HG03175 (cell line): ENCODE results near the gene PJVK.
A peak's percentile ranks its signal among the peaks of the same experiment; 100 is the strongest.
"Not testable (repeated sequence)": the region's sequence is repeated elsewhere in the genome, so short reads cannot be mapped to it uniquely, and the experiment has no call there.

ENCODE experiments used
- ATAC-seq: cut with Tn5 transposase; IDR thresholded peaks from one replicate; pipeline ENCODE4 v1.9.1; 2021; ENCODE audit warnings: mild to moderate bottlenecking, moderate library complexity; ENCODE audit not compliant: unreplicated experiment

Gene PJVK

DNA sequence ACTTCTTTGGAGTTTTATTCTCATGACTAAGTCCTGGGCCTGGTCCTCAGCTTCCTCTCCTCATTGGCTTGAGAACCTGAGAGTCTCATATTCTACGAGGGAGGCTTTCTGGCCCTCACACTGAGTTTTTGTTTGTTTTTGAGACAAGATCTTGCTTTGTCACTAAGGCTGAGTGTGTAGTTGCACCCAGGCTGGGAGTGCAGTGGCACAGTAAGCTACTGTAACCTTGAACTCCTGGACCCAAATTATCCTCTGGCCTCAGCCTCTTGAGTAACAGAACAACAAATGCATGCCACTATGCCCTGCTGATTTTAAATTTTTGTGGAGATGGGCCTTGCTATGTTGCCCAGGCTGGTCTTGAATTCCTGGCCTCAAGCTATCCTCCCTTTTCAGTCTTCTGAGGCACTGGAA lies 22.8 kb upstream of the PJVK start:
- no peak for ATAC-seq

DNA sequence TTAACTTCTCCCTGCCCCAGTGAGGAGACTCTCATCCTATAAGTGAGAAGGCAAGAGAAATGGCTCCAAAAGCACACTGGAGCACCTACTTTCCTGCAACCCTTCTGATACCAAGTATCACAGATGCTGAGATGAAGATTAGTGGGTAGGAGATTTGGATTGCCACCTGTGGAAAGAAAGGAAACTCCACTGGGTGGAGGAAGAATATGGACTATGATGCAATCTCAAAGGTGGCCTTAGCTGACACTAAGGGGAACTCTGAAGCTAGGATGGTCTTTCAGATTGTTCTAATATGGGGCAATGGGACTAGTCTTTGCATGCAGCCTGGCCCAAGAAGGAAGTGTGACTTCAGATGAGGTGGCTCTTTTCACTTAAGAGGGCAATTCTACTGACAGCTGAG lies 21.8 kb upstream of the PJVK start:
- no peak for ATAC-seq

DNA sequence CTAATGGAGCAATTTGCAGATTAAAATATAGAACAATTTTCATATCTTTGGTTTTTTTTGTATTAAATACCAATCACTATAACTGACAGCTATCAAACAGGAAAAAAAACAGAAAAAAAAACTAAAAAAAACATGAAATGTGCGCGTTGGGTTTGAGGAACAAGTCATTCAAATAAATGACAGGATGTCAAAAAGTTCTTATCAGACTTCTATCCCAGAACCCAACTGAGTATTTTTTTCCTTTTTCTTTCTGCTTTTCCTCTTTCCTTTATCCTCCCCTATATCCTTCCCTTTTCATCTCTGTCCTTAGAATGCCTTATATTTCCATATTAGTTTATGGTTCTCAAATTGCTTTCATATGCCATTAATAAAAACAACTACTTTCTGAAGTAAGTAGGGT lies 14.5 kb upstream of the PJVK start:
- no peak for ATAC-seq

DNA sequence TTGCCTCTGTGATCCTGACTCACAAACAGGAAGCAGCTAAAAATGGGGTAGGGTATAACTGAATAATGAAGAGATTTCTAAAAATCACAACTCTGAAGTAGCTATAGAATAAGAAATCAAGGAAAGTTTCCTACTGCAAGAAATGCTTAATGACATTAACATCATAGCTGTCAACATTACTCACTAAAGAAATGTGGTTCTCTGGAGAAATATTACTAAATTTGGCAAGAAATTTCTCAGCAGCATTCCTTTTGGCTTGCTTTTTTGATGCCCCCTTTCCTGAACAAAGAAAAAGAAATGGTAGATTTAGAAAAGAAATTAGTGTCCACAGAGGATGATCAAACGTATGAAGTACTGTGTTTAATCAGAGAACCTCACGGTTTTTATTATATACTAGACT lies 9.8 kb upstream of the PJVK start:
- no peak for ATAC-seq

DNA sequence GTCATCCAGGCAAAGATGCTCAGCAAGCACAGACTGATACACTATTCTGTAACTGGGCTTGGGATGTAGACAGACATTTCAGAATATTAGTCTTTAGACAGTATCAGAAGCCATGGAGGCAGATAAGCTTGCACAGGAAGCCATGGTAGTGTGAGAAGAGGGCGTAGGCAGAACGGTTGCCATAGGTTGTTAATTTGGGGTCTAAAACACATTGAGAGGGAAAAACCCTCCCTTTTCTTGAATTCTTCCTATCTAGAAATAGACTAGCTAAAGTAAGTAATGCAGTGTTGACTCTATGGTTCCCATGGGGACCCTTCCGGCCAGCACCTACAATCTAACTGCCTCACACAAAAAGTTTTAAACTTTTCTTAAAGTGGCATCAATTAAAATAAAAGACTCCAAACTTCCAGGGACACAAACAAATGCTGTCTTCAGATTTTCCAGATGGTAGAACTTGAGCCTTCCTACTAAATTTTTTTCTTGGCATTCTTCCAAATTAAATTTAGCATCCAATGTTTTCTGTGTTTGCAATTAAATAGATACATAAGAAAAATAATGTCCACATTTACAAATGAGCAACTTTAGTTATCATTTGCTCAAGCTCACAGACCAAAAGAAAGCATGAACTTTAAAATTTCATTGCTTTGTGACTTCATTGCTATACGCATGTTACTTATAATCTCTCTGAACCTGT lies 2.1 kb upstream of the PJVK start:
- ATAC-seq, result no peak

DNA sequence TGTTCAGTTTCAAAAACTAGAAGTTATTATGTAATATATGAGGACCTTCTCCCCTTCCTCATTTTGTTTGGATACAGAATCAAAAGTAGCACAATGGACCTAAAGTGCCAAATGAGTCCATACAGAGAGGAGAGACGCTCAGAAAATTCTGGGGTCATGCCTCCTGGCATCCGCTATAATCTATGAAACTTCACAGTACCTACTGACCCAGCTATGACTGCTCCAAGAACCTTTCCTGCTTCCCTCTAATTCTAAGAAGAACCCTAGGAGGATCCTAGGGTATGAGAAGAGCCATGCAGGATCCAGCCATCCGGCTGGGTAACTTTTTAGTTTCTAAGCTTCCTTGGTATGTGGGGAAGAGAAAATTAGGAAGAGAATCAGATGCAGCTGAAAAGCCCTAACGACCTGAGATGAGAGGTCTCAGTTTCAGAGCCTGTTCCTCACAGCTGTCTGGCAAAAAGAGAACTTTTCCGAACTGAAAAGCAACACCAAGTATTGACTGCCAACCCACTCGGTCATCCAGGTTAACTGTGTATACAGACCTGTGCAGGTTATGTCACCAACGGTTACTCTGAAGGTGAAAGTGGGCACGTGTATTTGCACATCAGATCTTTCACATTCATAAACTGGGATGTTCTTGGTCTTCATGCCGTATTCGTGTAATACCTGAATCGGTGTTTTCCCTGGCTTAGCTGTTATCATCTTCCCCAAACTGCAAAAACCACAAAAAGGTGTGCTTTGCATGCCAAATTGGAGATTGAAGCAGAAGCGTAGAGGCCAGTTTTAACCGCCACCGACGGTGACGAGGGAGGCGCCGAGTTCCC lies 1.3 kb upstream of the PJVK start:
- peak; percentile 5 for ATAC-seq

DNA sequence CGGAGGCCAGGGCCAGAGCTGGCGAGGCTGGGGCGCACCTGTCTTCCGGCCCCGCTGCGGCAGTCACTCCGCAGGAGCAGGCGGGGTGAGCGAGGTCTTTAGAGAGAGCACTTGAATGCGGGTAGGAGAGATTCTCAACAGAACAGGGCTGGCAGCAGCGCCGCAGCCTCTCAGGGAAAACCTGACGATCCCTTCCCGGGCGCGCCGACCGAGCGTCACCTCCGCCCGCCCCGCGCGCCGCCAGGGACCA lies 729 bp upstream of the PJVK start:
- peak; percentile 57 for ATAC-seq

DNA sequence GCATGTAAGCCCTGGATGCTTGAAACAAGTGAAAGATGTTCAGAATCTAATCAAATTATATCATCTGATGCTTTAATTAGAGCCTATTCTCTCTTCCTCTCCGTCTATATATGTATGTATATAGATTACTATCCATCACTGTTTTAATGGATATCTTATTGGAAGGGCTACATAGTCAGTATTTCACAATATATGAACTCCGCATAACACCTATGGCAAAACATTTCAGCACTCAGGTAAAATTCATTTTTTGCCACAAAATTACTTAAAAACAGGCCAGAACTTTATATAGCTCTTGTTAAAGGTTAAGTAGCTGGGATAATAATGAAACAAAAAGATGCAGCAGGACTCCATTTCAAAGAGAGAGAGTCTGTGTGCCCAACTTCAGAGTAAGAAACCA lies 1.2 kb downstream of the PJVK start:
- no peak for ATAC-seq

DNA sequence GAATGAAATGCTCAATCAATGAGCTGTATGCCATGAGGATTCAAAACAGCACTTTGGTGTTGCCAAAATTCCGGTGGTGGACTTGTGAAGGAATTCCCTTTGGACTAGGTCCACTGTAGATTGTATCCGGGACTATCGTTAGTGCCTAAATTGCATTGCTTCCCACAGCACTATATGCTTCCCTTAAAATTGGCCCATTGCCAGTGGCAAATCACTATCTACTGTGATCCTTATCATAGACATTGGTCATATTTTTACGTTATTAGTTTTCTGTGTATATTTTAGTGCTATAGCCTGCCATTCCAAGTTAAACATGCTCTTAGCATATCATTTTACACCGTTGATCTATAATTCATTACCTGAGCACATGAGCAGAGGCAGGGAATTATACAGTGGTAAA lies 1.7 kb downstream of the PJVK start:
- no peak for ATAC-seq

DNA sequence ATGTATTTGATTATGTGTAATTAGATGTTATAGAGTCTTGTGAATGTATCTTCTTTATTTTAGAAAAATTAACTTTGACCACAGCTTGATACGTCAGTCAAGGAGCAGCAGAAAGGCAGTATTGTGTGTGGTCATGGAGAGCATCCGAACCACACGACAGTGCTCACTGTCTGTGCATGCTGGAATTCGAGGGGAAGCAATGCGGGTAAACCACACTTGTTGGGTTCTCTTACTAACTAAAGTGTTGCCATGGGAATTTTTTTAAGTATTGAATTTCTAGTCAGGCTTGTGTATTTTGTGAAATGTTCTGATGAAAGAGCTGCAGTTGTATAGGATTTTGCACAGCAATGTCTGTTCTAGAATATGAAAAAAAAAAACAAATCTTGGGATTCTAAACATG lies 4.8 kb downstream of the PJVK start:
- no peak for ATAC-seq

DNA sequence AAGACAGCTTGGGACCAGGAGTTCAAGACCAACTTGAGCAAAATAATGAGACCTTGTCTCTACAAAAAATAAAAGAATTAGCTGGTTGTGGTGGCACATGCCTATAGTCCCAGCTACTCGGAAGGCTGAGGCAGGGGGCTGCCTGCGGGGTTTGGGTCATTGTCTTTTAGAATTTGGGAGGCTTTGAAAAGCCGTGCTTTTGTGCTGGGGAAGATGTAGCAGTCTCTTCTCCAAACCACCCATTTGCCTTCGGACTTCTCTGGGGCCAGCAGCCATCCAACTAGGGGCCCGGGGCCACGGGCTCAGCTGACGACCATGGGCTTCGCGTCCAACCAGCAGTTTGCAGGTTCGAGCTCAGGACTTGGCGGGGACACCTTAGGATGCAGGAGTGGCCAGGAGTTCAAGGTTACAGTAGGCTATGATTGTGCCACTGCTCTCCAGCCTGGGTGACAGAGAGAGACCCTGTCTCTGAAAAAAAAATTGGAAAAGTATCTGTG lies 6.3 kb downstream of the PJVK start:
- no peak for ATAC-seq

DNA sequence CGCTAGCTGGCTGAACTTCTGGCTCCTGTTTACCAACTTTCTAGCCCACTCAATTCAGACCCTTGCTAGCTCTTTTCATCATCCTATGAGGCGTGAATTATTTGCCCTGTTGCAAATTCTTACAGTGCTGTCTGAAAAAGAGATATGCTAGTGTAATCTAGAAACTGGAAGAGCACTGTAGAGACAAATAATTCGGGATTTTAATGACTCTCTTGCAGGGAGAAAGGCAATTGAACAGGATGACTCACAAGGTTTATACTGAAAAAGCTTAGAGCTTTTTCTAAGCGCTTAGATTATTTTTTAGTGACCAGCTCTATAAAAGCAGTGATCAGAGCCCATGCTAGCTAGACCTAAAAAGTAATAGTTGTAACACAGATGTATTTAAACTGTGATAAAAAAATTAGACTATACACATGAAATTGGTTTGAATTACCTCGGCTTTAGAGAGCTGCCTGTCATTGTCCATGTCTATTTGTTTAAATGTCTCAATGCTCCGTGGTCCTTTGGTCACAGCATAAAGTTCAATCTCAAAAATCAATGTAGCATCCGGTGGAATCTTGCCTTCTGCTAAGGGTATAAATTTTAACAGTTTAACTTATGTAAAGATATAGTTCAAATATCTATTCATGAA lies 18.2 kb downstream of the PJVK start:
- ATAC-seq, result no peak

DNA sequence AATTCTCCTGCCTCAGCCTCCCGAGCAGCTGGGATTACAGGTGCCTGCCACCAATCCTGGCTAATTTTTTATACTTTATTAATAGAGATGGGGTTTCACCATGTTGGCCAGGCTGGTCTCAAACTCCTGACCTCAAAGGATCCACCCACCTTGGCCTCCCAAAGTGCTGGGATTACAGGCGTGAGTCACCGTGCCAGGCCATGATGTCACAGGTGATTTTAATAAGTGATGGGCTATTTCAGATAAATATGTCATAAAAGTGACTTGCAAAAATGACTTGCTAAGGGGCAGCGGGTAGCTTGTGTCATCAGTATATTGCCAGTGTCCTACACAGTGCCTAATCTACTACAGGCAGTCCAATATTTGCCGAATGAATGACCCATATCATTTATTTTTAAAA lies 20.1 kb downstream of the PJVK start:
- ATAC-seq, result not testable (repeated sequence)

DNA sequence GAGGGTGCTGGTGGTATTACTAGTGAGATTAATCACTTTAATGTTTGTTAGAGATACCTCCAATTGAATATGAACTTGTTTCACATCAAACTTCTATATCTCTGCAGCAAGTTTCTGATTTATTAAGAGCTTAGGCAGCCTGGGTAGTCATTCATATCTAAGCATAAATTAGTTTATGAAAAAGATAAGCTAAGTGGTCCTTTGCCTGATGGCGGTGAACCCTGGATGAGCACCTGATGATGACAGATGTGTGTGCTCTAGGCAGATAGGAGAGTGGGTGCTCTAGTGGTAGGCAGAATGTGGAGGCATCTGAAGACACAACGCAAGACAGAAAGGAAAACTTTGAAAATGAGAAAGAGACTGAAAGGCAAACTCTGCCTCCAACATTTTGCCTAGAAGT lies 22.2 kb downstream of the PJVK start:
- ATAC-seq, result no peak

DNA sequence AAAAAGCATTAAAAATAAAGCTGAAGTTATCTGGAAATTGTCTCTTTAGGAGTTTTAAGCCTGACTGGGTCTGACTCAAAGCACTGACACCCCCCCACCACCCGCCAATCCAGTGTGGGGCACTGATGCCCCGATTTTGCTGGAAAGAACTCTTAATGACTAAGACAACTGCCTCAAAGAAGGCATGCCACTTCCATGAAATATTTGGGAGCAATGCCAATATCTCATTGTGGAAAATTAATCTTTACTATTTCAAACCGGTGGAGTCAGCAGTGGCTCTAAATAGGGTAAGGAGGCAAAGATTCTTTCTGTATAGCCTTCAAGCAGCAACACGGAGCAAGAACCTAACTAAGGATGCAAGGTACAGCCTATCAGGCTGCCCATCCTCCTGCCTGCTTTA lies 22.8 kb downstream of the PJVK start:
- no peak for ATAC-seq

DNA sequence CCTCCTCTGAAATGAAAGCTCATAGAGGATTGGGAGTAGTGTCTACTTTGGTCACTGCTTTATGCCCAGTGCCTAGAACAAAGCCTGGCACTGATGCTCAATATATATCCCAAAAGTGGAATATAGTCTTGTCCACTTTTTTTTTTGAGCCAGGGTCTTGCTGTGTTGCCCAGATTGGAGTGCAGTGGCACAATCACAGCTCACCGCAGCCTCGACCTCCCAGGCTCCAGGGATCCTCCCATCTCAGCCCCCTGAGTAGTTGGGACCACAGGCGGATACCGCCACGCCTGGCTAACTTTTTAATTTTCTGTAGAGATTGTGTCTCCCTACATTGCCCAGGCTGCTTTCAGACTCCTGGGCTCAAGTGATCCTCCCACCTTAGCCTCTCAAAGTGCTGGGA lies 23.4 kb downstream of the PJVK start:
- no peak for ATAC-seq

DNA sequence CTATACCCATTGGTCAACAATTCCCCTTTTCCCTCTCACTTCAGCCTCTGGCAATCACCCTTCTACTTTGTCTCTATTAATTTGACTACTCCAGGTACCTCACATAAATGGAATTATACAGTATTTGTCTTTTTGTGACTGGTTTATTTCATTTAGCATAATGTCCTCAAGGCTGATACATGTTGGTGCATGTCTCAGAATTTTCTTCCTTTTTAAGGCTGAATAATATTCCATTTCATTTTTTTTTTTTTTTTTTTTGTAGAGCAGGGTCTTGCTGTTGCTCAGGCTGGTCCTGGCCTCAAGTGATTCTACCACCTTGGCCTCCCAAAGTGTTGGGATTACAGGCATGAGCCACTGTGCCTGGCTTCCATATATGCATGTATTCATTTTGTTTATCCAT lies 25.3 kb downstream of the PJVK start:
- ATAC-seq, result no peak

DNA sequence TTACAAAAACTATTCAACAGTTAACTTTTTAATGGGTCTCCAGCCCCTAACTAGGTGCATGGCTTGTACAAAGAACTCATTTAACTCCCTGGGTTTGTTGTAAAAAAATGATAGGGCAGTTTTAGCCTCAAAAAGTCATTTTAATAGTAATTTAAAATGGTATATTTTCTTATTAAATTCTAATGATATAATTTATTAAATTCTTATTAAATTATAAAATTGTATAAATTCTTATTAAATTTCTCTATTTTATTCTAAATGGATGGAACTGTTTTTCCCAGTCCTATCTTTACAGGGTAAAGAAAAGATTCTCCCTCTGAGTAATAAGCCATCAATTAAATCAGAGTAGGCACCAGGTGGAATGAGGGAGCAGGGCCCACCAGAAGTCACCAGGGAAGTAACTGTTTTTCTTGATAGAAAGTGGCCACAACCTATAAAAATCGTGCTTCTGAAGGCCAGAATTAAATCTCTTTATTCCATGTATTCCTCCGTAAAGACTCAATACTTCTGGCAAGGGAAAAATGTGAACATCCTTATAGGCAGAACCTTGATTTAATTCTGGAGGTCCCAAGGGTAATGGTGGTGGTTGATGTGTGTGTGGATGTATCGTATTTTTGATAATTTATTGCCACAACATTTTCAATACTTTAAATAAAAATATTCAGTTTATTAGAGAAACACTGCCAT lies 26.4 kb downstream of the PJVK start:
- no peak for ATAC-seq

DNA sequence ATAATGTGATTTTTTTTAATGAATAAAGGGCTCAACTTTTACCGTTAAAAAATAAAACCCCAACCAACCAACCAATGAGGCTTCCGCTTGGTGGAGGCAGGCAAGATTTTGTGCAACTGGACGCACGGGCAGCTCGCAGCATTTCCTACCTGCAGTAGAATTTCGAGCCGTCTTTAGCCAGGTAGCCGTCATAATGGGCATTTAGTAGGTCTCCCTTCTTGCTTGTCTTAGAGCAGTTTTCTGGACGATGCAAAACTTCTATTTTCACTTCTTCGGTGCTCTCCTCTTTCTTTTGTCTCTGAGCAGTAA lies 26.9 kb downstream of the PJVK start:
- ATAC-seq, result no peak

DNA sequence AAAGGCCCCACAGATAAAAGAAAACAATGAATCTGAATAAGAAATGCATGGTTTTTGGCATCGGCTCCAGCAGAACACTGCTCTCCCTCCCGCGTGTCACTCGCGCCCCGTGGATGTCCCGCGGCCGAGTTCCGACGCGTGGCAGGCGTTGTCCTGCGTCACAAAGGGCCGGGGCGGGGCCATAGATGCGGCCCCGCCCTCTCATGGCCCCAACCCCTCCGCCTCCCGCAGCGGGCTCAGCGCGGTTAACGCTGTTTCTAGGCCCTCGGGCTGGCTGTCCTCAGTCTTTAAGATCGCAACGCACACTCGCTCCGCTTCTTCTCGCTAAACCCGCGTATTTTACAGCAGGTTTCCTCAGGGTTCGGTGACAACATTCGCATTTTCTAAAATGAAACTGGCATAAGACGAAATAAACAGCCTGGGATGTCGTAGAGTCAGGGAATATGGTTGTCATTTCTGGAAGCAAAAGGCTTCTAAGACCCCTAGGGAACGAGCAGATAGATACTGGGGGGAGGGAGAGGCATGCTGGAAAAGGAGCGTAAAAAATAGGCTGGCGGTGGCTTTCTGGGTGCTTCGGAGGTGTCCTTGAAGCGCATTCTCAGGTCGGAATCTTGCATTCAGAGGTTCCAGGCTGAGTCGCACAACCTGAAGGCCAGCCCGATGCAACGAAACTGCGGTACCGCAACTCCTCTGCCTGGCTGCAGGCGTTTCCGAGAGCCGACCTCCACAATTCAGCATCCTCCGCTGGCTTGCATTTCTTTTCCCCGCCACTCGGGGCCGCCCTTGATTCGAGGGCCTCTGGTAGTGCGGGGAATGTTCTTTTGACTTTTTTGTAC lies 27.5 kb downstream of the PJVK start, which contains the start of gene FKBP7:
Gene FKBP7 (minus strand): TSS at position 162 of the 836 bp plus-strand sequence. CDS start 101 bp downstream, at position 61.
- ATAC-seq, result peak; percentile 47

DNA sequence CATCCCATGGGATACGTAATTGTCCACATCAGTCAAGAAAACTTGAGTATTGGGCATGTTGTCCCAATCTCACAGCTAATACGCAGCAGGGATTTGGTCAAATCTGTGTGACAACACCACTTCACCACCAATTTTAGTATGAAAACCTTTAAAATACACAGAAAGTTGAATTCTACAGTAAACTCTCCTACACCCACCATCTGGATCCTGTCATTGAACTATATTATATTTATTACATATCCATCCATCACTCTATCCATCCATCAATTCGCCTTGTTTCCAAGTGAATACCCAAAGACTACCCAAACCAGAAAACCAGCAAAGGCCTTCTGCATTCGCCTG lies 28.1 kb downstream of the PJVK start:
- no peak for ATAC-seq
